NCI-H446 treated with DMSO at 0.1 percent for 48 hours (cell line): Measurements from ENCODE around the gene FHIT.

ENCODE experiments used
- DNase-seq: peaks from one replicate; lab custom pipeline; 2025; lab: John Stamatoyannopoulos, UW

Gene FHIT

DNA sequence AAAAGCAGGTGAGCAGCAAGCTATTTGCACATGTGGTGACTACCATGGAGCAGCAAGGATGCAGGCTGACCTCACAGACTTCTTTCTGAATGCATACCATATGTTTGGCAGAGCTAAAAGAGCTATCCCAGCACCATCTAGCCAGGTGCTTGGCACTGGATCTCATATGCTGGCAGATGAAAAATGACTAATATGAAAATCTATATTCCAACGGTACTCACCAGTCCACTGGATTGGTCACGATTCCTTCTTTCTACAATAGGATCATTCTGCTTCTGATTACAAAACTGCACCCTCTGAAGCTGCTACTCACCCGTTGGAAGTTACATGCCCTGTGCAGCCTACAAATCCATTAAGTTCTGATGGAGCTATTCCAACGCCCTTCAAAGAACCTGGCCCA is 1487.1 kb downstream of the FHIT start:
- peak; percentile 77 for DNase-seq

GRCh38 chr3:59762941-59763340 is 1488.3 kb downstream of the FHIT start:
- DNase-seq, result no peak

DNA sequence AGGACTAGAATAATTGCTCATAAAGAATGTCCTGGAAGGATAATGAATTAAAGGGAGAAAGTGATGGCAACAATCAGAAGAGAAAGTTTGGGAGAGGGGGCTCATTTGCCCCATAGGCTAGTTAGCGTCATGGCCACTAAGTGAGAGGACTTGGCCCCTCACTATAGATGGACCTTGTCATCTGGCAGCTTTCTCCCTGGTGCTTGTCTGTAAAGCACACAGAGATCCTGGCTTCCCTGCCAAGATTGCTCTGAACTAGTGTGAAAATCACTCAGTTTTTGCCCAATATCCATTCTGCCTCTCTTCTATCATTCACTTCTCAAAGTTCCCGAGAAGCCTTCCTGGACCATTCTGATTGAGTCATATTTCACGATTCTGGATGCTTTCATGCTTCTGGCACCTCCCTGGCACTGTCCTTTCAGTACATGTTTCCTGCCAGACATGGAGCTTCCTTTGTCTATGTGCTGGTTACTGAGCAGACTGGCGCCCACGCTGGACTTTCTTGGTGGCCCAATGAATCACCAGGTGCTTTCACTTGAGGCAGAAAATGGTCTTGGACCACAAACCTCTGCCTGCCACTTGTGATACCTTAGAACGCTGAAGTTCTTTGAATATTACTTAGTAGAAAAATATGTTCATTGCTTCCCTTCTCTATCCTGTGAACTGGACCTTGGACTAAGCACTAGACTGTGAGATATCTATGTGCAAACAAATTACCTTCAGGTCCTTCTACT is 1491.8 kb downstream of the FHIT start:
- DNase-seq, result peak; percentile 59

GRCh38 chr3:59758672-59759071 is 1492.6 kb downstream of the FHIT start:
- no peak for DNase-seq

GRCh38 chr3:59756934-59757333 is 1494.3 kb downstream of the FHIT start:
- DNase-seq, result no peak

- DNase-seq, result no peak
Observed at GRCh38 chr3:59754456-59755129, 1496.7 kb downstream of the FHIT start.

DNA sequence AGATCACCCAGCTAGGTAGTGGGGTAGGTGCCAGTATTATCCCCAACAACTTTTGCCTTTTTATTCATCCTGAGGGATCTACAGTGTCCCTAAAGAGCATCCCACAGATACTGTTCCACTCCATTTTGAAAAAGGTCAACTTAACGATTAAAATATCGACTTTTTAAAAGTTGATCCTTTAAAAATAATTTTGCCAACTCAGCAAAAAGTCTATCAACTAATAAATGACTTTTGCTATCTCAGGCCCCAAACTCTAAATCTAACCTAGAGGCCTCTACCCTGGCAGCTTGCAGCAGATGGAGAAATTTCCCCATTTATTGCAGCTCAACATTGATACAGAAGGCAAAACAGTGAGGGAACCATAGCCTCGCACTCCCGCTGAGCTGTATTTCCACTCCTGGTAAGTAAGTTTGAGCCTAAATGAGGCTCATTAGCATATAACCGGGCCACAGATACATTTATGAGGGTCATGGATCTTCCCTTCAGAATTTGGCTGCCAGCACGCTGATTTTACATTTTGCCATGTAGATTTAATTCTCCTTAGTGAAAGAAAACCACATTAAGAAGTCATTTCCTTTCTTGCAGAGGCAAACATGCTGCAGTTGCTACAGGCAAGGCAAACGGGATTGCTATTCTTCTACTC is 1497.3 kb downstream of the FHIT start:
- DNase-seq, result no peak

DNA sequence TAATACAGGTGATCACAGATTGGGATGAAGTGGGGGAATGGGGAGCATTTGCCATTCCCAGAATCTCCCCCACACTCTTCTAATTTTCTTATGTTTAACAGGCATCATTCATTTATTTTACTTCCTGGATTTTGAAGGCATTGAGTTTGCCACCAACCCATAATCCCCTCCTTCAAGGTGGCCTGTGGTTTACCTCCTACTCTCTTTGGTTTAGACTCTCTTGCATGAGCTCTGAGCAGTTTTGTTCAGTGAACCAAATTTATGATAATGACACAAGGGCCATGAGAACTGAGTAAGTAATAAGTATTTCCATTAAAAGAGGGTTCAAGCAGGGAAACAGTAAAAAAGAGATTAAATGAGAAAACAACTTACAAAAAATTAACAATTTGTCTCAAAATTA is 1498.3 kb downstream of the FHIT start:
- DNase-seq, result no peak

- no peak for DNase-seq
Observed at GRCh38 chr3:59751606-59752005, 1499.6 kb downstream of the FHIT start.

DNA sequence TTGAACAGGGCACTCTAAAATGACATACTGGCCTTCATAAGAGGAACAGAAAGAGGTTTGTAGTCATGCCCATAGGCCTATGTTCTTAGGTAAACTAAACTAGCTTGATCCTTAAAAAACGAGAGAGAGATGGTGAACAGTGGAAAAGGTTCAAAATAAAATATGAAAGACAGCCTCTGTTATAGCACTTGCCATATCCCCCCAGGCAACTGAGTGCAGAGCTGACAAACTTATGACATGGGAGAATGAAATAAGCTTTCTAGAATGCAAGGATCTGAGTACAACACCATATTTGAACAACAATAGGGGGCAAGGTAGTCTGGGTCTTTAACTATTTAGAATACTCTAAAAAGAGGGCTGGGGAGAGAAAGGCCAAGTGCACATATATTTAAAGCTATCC is 1500.9 kb downstream of the FHIT start:
- DNase-seq, result no peak

DNA sequence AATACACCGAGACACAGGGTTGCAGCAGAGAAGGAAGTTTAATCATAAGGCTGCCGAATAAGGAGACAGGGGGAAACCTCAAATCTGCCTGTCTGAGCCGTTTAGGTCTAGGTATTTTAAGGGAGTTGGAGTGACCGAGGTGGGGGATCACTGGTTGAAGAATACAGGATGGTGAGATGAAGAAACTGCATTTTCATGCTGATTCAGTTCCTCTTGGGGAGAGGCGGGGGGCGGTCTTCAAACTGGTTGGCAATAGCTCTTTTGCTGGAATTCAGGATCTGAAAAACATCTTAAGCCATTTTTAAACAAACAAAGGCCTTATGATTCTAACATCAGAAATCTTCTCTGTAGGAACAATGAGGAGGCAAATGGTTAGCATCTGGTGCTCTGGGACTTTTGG is 1502.0 kb downstream of the FHIT start:
- no peak for DNase-seq

GRCh38 chr3:59746585-59746984 is 1504.7 kb downstream of the FHIT start:
- no peak for DNase-seq

DNA sequence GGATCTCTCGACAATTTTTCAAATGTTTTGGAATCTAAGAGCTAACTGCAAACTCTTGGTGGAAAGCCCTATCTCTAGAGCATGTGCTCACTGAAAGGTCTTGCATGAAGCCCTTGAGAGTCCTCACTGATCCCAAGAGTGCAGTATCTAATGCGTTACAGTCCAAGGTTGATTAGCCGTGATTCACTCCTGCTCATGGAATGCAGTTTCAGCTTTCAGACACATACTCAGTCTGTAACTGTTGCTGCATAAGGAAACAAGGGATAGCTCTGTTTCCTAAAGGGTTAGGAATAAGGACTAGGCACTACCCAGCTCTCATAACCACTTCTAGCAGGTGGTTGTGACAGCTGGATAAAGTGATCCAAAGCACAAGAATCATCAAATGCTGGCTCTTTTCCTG is 1514.0 kb downstream of the FHIT start:
- DNase-seq, result no peak

GRCh38 chr3:59734061-59734460 is 1517.2 kb downstream of the FHIT start:
- DNase-seq, result no peak

- no peak for DNase-seq
Observed at GRCh38 chr3:59733041-59733809, 1518.0 kb downstream of the FHIT start.

DNA sequence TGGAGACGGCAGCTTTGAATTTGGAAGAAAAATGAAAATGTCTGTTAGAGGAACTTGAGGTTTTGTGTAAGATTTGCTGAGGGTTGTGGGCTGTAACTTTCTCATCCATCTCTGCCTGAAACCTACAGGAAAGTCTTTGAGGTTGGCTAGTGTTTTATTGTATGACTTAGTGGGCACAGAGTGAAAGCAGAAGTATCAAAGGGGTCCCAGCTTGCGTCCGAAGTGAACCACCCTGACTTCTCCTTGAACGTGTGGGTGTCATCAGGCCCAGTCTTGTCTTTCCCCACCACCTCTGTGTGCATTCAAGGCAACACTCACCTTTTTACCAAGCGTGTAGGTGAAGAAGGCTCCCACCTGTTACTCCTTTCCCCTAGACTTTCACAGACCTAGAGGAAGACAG is 1519.3 kb downstream of the FHIT start:
- no peak for DNase-seq

GRCh38 chr3:59730591-59730990 is 1520.7 kb downstream of the FHIT start:
- no peak for DNase-seq

DNA sequence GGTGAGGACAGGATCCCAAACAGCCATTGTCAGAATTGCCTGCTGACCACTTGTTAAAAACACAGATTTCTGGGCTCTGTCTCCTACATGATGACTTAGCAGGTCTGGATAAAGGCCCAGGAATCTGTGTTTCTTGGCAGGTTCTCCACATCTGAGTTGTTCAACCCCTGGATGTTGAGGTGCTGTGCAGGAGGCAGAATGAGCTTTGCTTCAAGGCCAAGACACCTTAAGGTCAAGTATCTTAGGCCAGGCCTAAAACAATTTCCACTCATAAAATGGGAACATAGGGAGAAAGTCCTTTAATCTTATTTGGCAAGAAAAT is 1522.7 kb downstream of the FHIT start:
- DNase-seq, result no peak

DNA sequence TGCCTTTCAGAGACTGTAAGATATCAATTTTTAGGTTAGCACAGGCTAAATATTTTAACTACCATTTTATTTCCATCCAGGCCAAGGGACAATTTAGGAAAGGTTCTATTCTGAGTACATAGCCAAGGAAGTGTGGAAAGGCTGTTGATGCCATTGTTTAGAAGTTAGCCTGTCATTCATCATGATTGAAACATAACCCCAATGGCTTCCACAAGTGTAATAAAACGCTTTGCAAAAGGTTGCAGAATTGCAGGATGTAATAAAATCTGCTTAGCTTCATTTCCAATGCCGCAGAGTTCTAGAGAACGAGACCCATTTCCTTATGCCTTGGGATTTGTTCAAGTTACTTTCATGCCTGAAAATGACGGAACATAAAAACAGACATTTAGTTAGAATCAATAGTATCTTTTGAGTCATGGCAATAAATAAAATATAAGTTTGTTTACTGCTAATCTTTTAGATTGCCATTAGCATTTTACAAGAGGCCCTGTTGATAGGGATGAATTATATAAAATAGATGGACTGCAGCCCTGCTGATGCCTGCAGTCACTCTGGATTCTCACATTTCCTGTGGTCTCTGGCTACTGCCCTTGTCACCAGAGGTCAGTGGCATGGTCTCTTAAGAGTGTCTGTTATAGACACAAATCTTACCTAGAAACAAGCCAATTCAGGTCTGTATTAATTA is 1523.2 kb downstream of the FHIT start:
- no peak for DNase-seq

DNA sequence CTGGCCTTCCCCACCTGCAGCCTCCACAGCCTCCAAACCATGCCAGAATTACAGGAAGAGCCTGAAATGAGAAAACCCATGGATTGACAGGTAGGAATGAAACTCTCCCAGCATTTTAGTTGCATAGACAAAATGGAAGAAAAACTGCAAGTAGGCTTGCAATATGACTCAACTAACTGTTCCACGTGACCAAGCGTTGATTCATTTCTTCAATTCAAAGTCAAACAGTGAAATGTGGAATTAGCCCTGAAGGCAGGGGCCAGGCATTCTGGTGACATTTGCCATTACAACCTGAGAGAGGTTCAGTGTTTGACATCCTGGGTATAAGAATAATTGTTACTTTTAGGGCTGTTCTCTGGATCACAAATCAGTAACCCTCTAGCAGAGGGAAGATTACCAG is 1525.0 kb downstream of the FHIT start:
- DNase-seq, result no peak

- DNase-seq, result no peak
Observed at GRCh38 chr3:59717679-59718205, 1533.5 kb downstream of the FHIT start.

DNA sequence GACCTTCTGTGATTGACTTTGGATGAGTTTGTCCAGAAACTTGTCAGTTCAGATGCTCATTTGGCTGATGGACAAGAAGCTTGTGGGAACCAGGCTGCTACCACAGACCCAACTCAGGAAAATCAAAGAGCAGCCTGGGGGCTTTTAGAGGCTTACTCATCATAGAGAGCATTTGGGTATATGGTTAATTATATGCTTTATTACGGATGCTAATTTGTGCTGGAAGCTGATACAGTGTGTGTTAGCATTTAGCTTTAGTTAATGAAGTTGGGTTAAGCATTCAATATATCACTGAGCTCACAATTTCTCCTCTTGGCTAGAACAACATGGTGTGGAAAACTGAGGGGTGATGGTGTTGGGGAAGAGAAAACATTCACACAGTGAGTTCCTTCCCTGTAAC is 1537.2 kb downstream of the FHIT start:
- DNase-seq, result no peak
